GM18511 (cell line): ENCODE data around the gene EZH2.

Experiments
- ATAC-seq: cut with Tn5 transposase; IDR thresholded peaks from one replicate; pipeline ENCODE4 v1.9.1; 2021; ENCODE audit warnings: mild to moderate bottlenecking, moderate library complexity; ENCODE audit not compliant: unreplicated experiment

The EZH2 gene

DNA sequence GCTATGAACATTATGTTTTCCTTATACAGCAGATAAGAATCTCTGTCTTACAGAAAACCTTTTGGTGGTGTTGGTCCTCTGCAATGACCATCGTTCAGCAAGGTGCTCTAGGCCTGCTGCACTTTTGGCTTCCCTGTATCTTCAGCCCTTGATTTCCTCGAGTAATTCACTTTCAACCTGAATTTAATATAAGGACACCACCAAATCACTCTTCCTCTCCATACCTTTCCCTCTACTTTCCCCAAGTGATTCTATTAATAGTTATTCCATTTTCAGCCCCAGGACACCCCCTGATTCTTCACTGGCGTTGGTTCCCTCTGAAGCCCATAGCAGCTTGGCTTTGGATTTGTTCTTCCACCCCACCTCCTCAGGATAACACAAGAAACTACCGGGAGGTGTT is 72.2 kb downstream of the EZH2 start:
- no peak for ATAC-seq

GRCh38 chr7:148809856-148810255 is 74.2 kb downstream of the EZH2 start:
- ATAC-seq: no peak

- ATAC-seq: no peak
These were observed 76.7 kb downstream of the EZH2 start for GRCh38 chr7:148807436-148807835.

DNA sequence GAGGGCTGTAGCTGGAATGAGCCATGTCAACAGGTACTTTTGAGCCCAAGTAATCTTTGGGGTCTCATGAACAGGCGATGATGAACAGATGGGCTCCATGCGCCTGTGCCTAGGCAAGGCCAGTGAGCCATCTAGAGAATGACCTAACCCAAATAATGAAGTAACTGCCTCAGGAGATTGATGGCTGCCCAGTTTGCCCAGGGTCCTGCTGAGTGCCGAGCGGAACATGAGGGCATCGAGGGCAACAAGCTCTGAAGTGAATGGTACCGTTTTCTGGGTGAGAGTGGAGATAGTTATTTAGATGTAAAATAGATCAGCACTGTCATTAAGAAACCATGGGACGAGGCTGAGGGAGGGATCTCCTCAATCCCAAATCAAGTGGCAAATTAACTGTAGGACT is 77.9 kb downstream of the EZH2 start:
- ATAC-seq: no peak

DNA sequence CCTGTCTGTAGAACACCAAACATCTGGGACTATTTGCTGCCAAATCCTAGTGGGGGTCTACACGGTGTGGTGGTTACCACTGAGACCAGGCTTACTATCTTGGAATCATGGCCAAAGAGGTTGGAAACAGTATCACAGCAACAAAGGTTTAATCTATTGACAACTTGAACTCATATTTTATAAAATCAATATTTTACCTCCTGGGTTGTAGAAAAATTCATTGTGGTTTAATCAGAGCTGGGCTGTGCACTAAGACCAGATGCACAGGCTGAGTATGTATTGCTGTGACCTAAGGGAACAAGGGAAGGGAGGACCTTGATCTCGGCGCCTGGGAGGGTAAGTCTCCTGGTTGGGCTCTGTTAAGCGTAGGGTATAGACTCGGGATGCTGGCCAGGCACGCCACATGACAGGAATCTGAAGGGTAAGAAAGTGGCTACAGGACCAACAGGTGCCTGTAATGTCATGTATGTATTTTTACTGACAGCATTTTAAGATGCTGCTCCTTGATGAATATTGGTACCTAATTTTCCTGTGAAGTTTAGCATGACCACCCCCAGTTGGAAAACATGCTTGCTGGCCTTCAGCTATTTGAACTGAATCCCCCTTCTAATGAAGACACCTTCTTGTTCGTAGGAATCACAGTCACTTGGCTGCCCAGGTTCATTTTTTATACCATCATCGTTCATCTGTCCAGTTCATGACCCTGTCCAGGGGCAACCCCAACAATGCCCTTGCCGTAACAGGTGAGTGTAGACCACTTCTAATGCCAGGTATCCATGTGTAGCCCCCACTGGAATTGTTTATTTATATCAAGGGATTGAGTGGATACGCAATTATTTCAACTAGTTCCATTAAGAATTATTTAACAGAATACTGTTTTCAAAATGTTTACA is 79.5 kb downstream of the EZH2 start:
- ATAC-seq: no peak

GRCh38 chr7:148803094-148803493 is 81.0 kb downstream of the EZH2 start:
- ATAC-seq: no peak

DNA sequence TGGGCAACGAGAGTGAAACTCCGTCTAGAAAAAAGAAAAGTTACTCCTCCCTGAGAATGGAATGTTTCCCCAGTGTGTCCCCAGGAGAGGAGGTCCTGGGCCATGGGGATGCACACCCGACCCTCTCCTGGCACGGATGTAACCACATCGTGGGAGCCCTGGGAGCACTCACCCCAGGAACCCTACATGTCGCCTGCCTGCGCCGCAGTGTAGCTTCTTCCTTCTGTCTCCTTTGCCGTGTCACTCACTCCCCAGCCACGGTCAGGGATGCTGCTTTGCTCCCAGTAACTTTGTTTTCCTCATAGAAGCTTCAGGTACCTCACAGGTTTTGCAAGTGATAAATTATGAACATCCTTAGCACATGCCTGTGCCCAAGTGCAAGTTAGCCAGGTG is 82.0 kb downstream of the EZH2 start:
- ATAC-seq: no peak

DNA sequence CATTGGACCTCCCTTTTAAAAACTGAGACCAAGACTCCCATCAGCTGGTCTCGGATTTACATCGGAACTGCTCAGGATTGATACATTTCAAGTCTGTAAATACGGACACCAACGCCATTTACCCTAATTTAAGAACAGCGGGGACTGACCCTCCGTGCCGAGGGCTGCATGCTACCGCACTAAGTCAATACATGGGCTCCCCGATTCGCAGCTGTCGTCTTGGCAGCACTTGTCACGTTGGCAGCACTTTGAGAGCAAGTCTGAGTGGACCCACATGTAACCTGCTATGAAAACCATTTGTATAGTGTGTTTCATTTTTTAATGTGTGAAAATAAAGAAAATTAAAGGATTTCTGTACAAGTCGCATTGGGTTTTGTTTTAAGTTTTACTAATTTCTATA is 83.4 kb downstream of the EZH2 start:
- ATAC-seq: no peak

DNA sequence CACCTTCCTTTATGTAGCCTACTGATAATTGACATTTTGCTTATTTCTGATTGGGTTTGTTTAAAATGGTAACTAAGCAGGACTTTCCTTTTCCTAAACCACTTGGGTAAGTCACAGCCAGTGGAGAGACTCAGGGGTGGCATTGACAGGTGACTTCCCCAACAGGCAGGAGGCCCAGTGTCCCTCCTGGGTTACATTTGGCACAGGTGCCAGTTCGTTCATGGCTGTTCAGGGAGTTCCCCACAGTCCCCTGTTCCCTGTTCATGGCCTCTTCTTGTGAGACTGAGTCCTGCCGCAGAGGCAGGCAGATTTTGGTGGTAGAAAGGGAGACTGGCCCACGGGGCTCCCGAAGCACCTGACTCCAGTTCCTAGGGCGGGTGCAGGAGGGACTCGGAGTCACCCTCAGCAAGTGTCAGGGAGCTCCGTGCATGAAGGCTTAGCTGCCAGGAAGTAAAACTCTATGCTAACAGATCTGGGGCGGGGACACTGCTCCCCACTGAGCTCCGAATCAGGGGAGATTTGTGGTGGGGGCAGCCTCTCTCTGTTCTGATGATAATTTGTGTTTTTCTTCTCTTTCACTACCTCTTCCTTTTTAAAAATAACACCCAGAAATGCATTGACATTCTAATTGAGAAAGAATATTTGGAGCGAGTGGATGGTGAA is 84.1 kb downstream of the EZH2 start:
- ATAC-seq: no peak

DNA sequence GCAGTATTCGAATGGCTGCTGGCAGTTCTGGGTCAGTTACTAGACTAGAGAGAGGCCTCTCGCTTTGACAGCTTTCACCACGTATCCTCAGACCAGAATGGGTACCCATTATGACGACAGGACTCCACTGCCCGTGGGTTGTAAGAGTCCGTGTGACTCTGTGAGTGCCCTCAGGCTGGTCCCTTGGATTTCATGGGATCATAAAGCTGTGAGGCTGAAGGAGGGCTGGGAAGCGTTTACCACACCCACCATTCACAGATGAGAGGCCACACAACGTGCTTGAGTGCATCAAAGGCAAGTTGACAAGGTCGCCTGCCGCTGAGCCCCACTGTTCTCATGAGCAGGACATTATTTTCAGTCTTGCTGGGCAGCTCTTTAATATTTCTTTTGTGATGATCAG is 87.2 kb downstream of the EZH2 start:
- ATAC-seq: no peak

DNA sequence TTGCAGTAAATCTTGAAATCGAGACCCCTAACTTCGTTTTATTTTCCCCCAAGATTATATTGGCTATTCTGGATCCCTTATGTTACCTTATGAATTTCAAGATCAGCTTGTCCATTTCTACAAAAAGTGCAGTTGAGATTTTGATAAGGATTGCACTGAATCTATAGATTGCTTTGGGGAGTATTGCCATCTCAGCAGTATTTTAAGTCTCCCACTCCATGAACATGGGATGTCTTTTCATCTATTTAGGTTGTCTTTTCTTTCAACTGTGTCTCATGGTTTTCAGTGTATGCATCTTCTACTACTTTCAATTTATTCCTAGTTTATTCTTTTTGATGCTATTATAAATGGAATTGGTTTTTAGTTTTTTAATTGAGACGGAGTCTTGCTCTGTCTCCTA is 89.6 kb downstream of the EZH2 start:
- no peak for ATAC-seq

- ATAC-seq: no peak
These were observed 90.5 kb downstream of the EZH2 start for GRCh38 chr7:148793590-148793989.

- ATAC-seq: no peak
These were observed 92.5 kb downstream of the EZH2 start for GRCh38 chr7:148791546-148791945.

DNA sequence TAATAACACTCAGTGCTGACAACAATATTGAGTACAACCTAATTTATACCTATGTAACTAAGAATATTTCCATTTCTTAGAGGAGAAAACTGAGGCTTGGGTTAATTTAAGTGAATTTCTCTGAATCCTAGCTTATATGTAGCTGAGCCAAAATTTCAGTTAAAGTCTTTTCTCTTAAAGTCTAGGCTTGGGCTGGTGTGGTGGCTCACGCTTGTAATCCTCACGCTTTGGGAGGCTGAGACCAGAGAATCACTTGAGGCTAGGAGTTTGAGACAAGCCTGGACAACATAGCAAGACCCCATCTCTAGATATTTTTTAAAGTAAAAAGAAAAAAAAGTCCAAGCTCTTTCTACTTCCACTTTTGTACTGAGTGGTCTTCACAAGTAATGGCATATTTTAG is 93.2 kb downstream of the EZH2 start:
- no peak for ATAC-seq

DNA sequence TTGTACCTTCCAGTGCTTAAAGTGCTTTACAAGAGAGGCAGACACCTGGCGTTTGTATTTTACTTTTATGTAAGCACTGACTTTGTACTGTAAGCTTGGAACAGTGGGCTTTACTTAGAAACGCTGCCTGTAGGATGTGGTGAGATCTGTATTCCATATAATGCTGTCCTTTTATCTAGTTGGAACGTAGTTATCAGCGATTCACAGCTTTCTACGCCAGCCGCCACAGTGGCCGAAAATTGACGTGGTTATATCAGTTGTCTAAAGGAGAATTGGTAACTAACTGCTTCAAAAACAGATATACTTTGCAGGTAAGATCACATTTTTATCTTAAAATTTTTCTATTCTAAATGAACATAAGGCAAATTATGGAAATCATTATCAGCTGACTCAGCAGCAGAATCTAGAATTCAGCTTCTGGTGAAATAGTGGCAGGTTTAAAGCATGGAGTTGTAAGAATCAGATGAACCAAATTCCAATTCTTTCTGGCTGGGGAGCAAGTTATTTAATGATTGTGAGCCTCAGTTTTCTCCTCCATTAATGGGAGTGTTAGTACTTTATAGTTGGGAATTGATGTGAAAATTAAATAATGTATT is 93.9 kb downstream of the EZH2 start:
- ATAC-seq: no peak

GRCh38 chr7:148789220-148789619 is 94.9 kb downstream of the EZH2 start:
- ATAC-seq: no peak

DNA sequence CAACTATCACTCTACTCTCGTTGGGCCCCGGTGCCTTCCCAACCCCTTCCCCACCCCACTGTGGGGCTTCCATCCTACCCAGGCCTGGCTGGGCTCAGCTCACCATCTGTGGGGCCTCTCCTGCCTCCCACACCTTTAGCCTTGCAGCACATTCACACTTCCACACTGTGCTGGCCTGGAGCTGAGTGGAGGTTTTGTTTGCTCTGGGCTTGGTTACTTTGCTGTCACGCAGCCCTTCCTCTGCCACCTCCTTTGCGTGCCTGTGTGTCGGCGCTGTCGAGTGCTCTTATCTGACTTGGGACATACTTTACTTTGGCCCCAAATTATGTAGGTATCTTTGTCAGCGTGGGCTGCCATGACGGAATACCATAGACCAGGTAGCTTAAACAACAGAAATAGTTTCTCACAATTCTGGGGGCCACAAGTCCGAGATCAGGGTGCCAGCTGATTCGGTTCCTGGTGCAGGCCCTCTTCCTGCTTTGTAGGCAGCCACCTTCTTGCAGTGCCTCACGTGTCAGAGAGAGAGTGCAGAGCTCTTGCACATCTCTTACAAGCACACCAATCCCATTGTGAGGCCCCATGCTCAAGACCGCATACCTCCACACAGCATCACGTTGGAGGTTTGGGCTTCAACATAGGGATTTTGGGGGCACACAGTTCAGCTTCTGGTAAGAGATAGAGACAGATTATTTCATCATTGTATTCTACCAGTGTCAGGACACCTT is 96.4 kb downstream of the EZH2 start:
- no peak for ATAC-seq

DNA sequence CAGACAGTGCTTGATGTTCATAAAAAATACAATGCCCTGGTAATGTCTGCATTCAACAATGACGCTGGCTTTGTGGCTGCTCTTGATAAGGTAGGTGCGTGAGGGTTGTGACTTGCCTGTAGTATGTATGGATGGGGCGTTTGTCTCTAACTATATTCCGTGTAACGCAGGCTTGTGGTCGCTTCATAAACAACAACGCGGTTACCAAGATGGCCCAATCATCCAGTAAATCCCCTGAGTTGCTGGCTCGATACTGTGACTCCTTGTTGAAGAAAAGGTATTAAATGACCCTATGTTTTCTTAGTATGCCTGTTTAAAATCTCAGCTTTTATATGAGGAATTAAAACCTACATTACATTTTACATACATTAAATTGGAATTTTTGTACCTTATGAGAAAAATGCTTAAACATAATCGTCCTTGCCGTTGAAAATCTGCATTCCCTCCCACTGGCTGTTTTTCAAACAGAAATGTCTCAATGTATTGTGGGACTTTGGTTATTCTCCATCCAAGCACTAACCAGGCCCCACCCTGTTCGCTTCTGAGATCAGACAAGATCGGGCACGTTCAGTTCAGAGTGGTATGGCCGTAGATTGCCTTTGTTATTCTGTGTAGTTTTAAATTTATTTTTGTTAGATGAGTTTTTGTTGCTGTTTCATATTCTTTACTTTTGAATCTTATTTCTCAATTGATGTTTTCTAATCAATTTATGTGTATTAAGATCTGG is 100.1 kb downstream of the EZH2 start:
- no peak for ATAC-seq

- no peak for ATAC-seq
These were observed 101.2 kb downstream of the EZH2 start for GRCh38 chr7:148782757-148783456.

- no peak for ATAC-seq
These were observed 109.6 kb downstream of the EZH2 start for GRCh38 chr7:148774471-148774870.
